ENCODE measurements around the gene RBM46.

Gene RBM46

GRCh38 chr4:154781126-154781982, at the start of gene RBM46:
Gene RBM46, plus strand, starts transcription at chr4:154781272. Its CDS starts 15,481 bp downstream, at chr4:154796753.
- no peak for DNase-seq

- no peak for DNase-seq
These were observed 49.3 kb upstream of the RBM46 start for GRCh38 chr4:154731756-154732155.

GRCh38 chr4:154732669-154733068, 48.4 kb upstream of the RBM46 start:
- DNase-seq, result no peak

- DNase-seq, result no peak
These were observed 44.3 kb upstream of the RBM46 start for GRCh38 chr4:154736770-154737169.

- DNase-seq, result peak; percentile 2
These were observed 42.6 kb upstream of the RBM46 start for GRCh38 chr4:154738426-154738825.

GRCh38 chr4:154739111-154739510, 42.0 kb upstream of the RBM46 start:
- no peak for DNase-seq

- no peak for DNase-seq
These were observed 40.6 kb upstream of the RBM46 start for GRCh38 chr4:154740462-154740861.

GRCh38 chr4:154741131-154741665, 39.9 kb upstream of the RBM46 start:
- no peak for DNase-seq

GRCh38 chr4:154741922-154742850, 38.9 kb upstream of the RBM46 start:
- DNase-seq, result no peak

GRCh38 chr4:154743683-154744340, 37.3 kb upstream of the RBM46 start, which contains the start of gene LRAT:
Gene LRAT, plus strand, starts transcription at chr4:154744000. Its CDS starts 327 bp downstream, at chr4:154744327.
- DNase-seq, result no peak

- no peak for DNase-seq
These were observed 36.6 kb upstream of the RBM46 start for GRCh38 chr4:154744341-154744926.

GRCh38 chr4:154757713-154758112, 23.4 kb upstream of the RBM46 start:
- DNase-seq, result no peak

GRCh38 chr4:154760895-154761294, 20.2 kb upstream of the RBM46 start:
- DNase-seq, result no peak

GRCh38 chr4:154778264-154778663, 2.8 kb upstream of the RBM46 start:
- DNase-seq, result no peak

- peak; percentile 27 for DNase-seq
These were observed 1.6 kb upstream of the RBM46 start for GRCh38 chr4:154779362-154779947.

- no peak for DNase-seq
These were observed 866 bp downstream of the RBM46 start for GRCh38 chr4:154781983-154782293.

- DNase-seq, result peak; percentile 37
These were observed 26.1 kb downstream of the RBM46 start for GRCh38 chr4:154807042-154807630.

- no peak for DNase-seq
These were observed 37.2 kb downstream of the RBM46 start for GRCh38 chr4:154818230-154818629.

- DNase-seq, result peak; percentile 84
These were observed 41.7 kb downstream of the RBM46 start for GRCh38 chr4:154822775-154823174.

GRCh38 chr4:154836030-154836429, 55.0 kb downstream of the RBM46 start:
- DNase-seq, result no peak

GRCh38 chr4:154836513-154836912, 55.4 kb downstream of the RBM46 start:
- no peak for DNase-seq

GRCh38 chr4:154838155-154838554, 57.1 kb downstream of the RBM46 start:
- DNase-seq, result no peak
